Measurements from ENCODE around the gene FABP3. TPM values are rescaled to one million over a fixed set of nuclear protein-coding genes. Genes with fewer than 3 reads are reported as not detected.
"Not testable (repeated sequence)": the region's sequence is repeated elsewhere in the genome, so short reads cannot be mapped to it uniquely, and the experiment has no call there.

FABP3 gene
- polyA plus RNA-seq, 5 donors = 6.8 to 15.0 (median 8.5) TPM

- no peak for DNase-seq
These were observed 27.5 kb upstream of the FABP3 start for GRCh38 chr1:31400393-31400792.

GRCh38 chr1:31399976-31400375 lies 27.1 kb upstream of the FABP3 start:
- no peak for DNase-seq

- no peak for DNase-seq
These were observed 25.4 kb upstream of the FABP3 start for GRCh38 chr1:31398246-31398645.

GRCh38 chr1:31397360-31398095 lies 24.7 kb upstream of the FABP3 start:
- DNase-seq = no peak

GRCh38 chr1:31396633-31397351 lies 23.9 kb upstream of the FABP3 start:
- no peak for DNase-seq

GRCh38 chr1:31394584-31395193 lies 21.8 kb upstream of the FABP3 start:
- DNase-seq = peak; percentile 61 to 65

- DNase-seq = no peak
These were observed 20.6 kb upstream of the FABP3 start for GRCh38 chr1:31393463-31393862.

- peak; percentile 40 for DNase-seq
These were observed 17.2 kb upstream of the FABP3 start for GRCh38 chr1:31390071-31390470.

- no peak for DNase-seq
These were observed 16.7 kb upstream of the FABP3 start for GRCh38 chr1:31389616-31390015.

GRCh38 chr1:31387612-31388011 lies 14.7 kb upstream of the FABP3 start:
- DNase-seq = no peak

- not testable (repeated sequence) for DNase-seq
These were observed 13.8 kb upstream of the FABP3 start for GRCh38 chr1:31386576-31387243.

GRCh38 chr1:31383967-31384366 lies 11.1 kb upstream of the FABP3 start:
- DNase-seq = no peak

GRCh38 chr1:31382379-31382989 lies 9.6 kb upstream of the FABP3 start:
- no peak for DNase-seq

GRCh38 chr1:31381394-31382294 lies 8.8 kb upstream of the FABP3 start:
- no peak for DNase-seq

- no peak for DNase-seq
These were observed 7.3 kb upstream of the FABP3 start for GRCh38 chr1:31380181-31380580.

- DNase-seq = no peak
These were observed 5.1 kb upstream of the FABP3 start for GRCh38 chr1:31378001-31378400.

- DNase-seq = no peak
These were observed 4.5 kb upstream of the FABP3 start for GRCh38 chr1:31377364-31377863.

- no peak for DNase-seq
These were observed 3.7 kb upstream of the FABP3 start for GRCh38 chr1:31376375-31377134.

GRCh38 chr1:31374511-31375196 lies 1.8 kb upstream of the FABP3 start:
- peak; percentile 27 to 29 for DNase-seq
